ENCODE measurements around the gene SSC5D. TPM values are rescaled to one million over a fixed set of nuclear protein-coding genes. Genes with fewer than 3 reads are reported as not detected.

SSC5D gene
- 0.33 and 0.57 TPM in 2 replicates for total RNA-seq

DNA sequence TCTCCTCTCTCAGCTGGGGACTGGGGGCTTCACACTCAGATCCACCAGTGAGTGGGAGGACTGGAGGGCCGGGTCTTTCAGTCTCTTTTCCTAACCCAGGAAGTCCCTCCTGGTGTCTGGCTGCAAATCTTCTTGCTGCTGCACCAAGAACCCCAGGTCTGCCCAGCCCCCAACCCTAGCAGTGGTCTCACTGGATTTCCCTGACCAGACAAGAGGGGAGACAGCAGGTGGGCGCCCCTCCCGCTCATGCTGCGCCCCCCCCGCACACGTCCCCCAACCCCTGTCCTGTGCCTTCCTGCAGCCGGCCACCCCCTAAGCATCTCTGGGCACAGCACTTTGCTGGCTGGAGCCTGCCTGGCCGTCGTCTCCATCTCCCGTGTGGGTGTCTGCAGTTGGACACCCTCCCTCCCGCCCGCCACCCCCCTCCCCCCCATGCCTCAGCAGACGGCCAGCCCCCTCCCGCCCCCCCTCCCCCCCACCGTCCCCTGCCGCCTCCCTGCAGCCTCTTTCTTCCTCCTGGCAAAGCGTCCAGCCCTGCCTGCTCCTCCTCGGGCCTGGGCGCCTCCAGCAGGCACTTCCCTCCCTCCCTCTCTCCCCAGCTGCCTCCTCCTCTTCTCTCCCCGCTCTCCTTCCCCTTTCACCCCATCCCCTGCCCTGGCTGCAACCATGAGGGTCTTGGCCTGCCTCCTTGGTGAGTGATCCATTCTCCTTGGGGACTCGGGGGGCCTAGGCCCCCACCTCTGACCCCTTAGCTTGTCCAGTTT lies at the start of gene SSC5D:
TSS of gene SSC5D (plus strand) at position 513 of the 764 bp plus-strand sequence. CDS start at position 667, 154 bp downstream.

DNA sequence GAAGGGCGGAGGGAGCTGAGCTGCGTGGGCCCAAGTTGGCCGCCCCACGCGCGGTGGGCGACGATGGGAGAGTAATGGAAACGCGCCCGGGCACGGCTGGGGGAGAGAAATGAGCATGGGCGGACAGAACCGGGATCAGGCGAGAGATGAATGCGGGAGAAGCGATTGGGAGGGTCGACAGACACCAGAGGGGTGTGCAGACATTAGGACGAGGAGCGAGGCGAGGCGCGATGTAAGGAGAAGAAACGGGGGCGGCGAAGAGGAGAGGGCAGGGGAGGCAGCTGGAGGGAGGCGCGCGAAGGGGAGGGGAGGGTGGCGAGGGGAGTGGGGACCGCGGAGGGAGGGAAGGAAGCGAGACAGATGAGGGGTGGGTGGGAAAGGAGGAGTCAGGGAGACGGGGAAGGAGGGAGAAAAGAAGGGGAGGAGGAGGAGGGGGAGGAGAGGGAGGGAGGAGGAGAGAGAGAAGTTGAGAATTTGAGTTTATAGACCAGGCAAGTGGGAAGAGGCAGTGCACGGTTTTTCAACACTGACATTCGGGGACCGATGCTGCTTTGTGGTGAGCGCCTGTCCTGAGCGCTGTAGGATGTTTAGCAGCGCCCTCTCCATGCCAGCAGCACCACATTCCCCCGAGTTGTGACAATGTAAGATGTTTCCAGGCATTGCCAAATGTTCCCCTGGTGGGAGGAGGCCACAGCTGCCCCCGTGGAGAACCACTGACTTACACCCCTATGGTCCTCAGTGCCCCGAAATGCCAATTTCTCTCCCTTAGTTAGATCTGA lies 45.0 kb upstream of the SSC5D start, which contains the start of gene SHISA7:
TSS of gene SHISA7 (minus strand) at position 256 of the 779 bp plus-strand sequence. CDS start 437 bp downstream, outside the sequence.

DNA sequence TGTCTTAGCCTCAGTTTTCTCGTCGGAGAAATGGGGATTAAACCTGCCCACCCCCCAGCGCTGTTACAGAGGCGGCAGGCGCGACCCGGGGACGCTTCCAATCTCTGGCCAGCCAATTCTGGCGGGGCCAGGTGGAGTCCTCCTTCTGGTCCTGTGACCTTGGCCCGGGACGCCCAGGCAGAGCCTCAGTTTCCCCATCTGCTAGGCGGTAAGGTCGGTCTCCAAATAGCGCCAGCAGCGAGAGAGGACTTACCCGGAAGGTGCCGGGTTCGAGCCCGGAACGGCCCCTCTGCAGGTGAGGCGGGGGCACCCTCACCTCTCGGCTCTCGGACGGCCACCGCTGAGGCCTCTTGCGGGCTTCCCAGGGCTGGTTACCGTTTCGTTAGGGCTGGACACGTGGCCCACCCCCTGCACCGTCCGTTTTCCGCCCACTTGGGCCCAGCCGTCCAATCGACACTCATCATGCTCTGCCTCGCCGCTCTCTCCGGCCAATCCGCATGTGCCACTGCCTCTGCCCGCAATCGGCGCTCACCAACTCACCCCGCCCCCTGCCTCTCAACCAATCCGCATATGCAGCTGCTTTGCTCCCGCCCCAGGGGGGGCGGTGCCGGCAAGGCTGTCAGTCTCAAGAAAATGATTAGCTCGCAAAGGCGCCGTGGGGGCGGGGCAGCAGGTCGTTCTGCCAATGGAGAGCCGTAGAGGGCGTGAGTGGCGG lies 26.8 kb upstream of the SSC5D start, which contains the start of gene ISOC2:
TSS of gene ISOC2 (minus strand) at position 384 of the 715 bp plus-strand sequence. CDS start 5,156 bp downstream, outside the sequence.

DNA sequence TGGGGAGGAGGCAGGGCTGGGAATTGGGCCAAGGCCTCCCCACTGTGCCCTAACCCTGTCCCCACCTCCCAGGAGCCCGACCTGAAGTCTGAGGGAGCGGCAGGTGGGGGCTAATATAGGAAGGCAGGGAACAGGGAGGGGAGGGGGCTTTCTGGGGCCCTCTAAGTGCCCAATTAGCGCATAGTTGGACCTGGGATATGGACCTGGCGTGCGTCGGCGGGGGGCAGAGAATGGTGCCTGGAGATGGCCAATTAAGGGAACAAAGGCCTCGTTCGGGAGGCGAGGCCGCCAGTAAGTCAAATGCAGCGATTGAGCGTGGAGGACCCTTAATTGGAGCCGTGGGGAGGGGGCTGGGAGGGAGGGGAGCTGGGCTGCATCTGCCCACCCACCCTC lies 23.6 kb upstream of the SSC5D start, which contains the start of gene C19orf85:
TSS of gene C19orf85 (minus strand) at position 90 of the 393 bp plus-strand sequence. CDS start 197 bp downstream, outside the sequence.

DNA sequence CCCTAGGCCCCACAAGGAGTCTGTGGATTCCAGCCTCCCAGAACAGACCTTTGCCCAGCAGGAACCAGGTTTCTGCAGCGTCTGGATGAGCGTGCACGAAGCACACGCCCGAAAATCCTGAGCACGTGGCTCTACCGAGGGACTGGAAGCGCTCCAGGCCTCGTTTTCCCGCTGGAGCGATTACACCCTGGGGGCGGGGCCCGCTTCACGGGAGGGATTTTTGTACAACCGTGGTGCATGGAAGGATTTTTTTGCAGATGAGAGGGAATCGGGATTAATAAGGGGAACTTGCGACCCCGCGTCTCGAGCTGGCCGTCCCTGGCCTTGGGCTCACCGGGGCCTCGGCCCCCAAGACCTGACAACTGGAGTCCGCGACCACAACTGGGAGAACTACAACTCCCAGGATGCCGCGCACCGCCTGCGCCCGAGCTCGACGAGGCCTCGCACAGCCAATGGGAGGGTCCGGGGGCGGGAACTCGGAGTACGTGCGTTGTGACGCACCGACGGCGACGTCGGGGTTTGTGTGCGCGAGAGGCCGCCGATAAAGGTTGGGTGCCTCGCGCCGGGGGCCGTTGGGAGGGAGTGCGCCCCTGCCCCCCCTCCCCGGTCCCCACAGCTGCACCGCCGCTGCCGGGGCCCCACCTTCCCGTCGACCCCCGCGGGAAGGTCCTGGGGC lies 12.0 kb upstream of the SSC5D start, which contains the start of gene ZNF628:
TSS of gene ZNF628 (plus strand) at position 518 of the 676 bp plus-strand sequence. CDS start 3,294 bp downstream, outside the sequence.

DNA sequence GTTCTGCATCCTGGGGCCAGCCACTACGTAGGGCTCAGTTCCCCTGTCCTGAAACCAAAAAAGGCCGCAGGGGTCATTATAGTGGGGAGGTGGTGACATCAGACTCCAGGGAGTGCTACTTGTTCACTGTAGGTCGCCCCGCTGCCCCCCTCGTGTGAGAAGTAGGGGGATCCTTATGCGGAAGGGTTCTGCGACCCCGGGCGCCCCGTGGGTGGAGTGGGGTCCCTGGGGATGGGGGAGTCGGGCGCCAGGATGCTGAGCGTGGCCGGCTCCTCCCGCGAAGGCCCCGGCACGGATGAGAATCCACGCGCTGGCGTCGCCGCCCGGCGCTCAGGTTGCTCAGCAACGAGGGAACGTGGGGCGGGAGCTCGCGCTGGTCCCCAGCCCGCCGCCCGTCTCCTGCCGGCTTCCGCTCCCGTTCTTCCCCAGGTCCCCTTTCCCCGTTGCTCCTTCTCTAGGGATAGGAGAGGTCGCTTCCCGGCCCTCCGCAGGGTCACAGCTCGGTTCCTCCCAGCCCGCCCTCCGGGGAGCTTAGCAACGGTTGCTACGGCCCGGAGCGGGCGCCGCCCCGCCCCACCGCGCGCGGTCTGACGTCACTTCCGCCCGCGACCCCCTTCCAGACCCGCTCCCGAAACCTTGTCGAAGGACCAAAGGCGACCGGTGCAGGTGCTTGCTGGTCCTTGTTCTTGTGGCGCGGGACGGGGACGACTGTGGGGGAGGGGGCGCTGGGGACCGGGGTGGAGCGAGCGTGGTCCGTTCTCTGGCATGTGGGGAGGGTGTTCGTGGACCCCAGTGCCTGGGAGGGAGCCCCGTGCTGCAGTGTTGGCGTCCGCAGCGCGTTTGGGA lies 3.4 kb upstream of the SSC5D start, which contains the start of gene NAT14:
TSS of gene NAT14 (plus strand) at position 596 of the 846 bp plus-strand sequence. CDS start 521 bp downstream, outside the sequence.

DNA sequence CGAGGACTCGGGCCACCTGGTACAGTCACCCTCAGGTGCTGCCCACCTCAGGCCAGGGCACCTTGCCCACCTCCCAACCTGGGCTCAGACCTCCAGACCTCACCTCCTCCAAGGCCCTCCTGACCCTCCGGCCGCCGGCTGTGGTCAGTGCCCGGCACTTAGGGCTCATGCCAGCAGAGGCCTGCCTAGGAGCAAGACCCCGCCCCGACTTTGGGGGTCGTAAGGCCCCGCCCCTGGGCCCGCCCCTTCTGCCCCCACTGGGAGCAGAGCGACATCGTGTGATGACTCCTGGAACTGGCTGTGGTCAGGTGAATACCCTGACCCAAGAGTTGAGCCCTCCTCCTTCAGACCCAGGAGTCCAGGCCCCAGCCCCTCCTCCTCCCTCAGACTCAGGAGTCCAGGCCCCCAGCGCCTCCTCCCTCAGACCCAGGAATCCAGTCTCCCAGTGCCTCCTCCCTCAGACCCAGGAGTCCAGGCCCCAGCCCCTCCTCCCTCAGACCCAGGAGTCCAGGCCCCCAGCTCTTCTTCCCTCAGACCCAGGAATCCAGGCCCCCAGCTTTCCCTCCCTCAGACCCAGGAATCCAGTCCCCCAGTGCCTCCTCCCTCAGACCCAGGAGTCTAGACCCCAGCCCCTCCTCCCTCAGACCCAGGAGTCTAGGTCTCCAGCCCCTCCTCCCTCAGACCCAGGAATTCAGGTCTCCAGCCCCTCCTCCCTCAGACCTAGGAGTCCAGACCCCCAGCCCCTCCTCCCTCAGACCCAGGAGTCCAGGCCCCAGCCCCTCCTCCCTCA lies 48.9 kb downstream of the SSC5D start, which contains the start of gene SBK2:
TSS of gene SBK2 (minus strand) at position 183 of the 790 bp plus-strand sequence. CDS start 839 bp downstream, outside the sequence.

DNA sequence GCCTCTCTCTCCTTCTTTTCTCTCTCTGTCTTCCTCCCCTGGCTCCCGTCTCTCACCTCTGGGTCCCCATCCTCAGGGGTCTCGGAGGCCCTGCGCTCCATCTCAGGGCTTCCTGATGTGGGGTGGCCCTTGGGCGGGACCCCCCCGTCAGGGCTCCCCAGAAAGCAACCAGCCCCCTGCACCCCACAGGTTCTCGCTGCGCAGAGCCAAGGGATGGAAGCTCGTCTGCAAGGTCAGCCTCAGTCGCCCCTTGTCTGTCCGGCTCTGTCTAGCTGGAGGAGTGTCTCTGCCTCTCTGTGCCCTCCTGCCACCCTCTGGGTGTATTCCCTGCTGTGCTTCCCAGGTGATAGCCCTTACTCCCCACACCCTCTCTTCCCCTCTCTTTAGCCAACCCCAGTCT lies 57.2 kb downstream of the SSC5D start, which contains the start of gene SBK3:
TSS of gene SBK3 (minus strand) at position 101 of the 400 bp plus-strand sequence. CDS start at position 101, 0 bp downstream.

Other genes starting within 250 kb of the SSC5D start
- gene PPP6R1, start 229.4 kb upstream of the SSC5D start, total RNA-seq, result 44.2 and 52.3 TPM in 2 replicates
- 30.4 and 37.2 TPM in 2 replicates for gene HSPBP1, start 208.3 kb upstream of the SSC5D start, total RNA-seq
- gene BRSK1, start 204.4 kb upstream of the SSC5D start, total RNA-seq, result 0.29 and 1.3 TPM in 2 replicates
- not detected in 2 replicates for gene TMEM150B, start 163.1 kb upstream of the SSC5D start, total RNA-seq
- 5.6 and 9.8 TPM in 2 replicates for gene KMT5C, start 148.6 kb upstream of the SSC5D start, total RNA-seq
- not detected in 2 replicates for gene COX6B2, start 133.7 kb upstream of the SSC5D start, total RNA-seq
- gene GARIN5B, start 125.2 kb upstream of the SSC5D start, total RNA-seq, result not detected in 2 replicates
- 0.33 TPM in 1 of 2 replicates, not detected in the other for gene IL11, start 118.0 kb upstream of the SSC5D start, total RNA-seq
- gene TMEM190, start 111.6 kb upstream of the SSC5D start, total RNA-seq, result not detected in 2 replicates
- gene TMEM238, start 104.1 kb upstream of the SSC5D start, total RNA-seq, result 0.33 TPM in 1 of 2 replicates, not detected in the other
- 445 and 511 TPM in 2 replicates for gene RPL28, start 102.5 kb upstream of the SSC5D start, total RNA-seq
- gene UBE2S, start 80.6 kb upstream of the SSC5D start, total RNA-seq, result 106 and 121 TPM in 2 replicates
- gene SHISA7, start 45.1 kb upstream of the SSC5D start, total RNA-seq, result not detected in 2 replicates
- gene ISOC2, start 26.8 kb upstream of the SSC5D start, total RNA-seq, result 60.9 and 67.6 TPM in 2 replicates
- not detected in 2 replicates for gene C19orf85, start 23.7 kb upstream of the SSC5D start, total RNA-seq
- 2.5 and 9.8 TPM in 2 replicates for gene ZNF628, start 11.8 kb upstream of the SSC5D start, total RNA-seq
- 10.7 and 15.7 TPM in 2 replicates for gene NAT14, start 3.2 kb upstream of the SSC5D start, total RNA-seq
- not detected in 2 replicates for gene SBK2, start 48.7 kb downstream of the SSC5D start, total RNA-seq
- under 0.01 and 0.10 TPM in 2 replicates for gene SBK3, start 57.1 kb downstream of the SSC5D start, total RNA-seq
- gene ZNF579, start 92.4 kb downstream of the SSC5D start, total RNA-seq, result 5.1 and 11.8 TPM in 2 replicates
- gene FIZ1, start 111.1 kb downstream of the SSC5D start, total RNA-seq, result 3.9 and 4.9 TPM in 2 replicates
- 11.9 and 13.7 TPM in 2 replicates for gene ZNF524, start 111.9 kb downstream of the SSC5D start, total RNA-seq
- gene ZNF865, start 117.2 kb downstream of the SSC5D start, total RNA-seq, result 1.2 and 2.0 TPM in 2 replicates
- 4.5 and 6.5 TPM in 2 replicates for gene ZNF784, start 136.1 kb downstream of the SSC5D start, total RNA-seq
- 6.9 and 7.4 TPM in 2 replicates for gene ZNF580, start 152.6 kb downstream of the SSC5D start, total RNA-seq
- gene ZNF581, start 155.2 kb downstream of the SSC5D start, total RNA-seq, result 20.1 and 34.9 TPM in 2 replicates
- 9.4 and 14.0 TPM in 2 replicates for gene CCDC106, start 159.8 kb downstream of the SSC5D start, total RNA-seq
- 109 and 121 TPM in 2 replicates for gene U2AF2, start 166.6 kb downstream of the SSC5D start, total RNA-seq
- 59.1 and 74.6 TPM in 2 replicates for gene EPN1, start 186.8 kb downstream of the SSC5D start, total RNA-seq
- gene NLRP9, start 250.0 kb downstream of the SSC5D start, total RNA-seq, result not detected in 2 replicates

Data from vein endothelial cell (primary cell).